Glutamatergic neuron (in vitro differentiated cells): ENCODE results near the gene CD38. TPM values are rescaled to one million over a fixed set of nuclear protein-coding genes. Genes with fewer than 3 reads are reported as not detected.

Source experiments
- DNase-seq: peaks from one replicate; pipeline ENCODE4 v3.0.0; 2022
- H3K27ac Mint-ChIP-seq: one replicate; pipeline ENCODE4 v1.8.0; 2020; ENCODE audit warnings: mild to moderate bottlenecking, mixed read lengths, inconsistent platforms; ENCODE audit not compliant: unreplicated experiment
- H3K27me3 Mint-ChIP-seq: one replicate; pipeline ENCODE4 v1.8.0; 2020; ENCODE audit warnings: mild to moderate bottlenecking, moderate library complexity, mixed read lengths, inconsistent platforms; ENCODE audit not compliant: unreplicated experiment
- H3K36me3 Mint-ChIP-seq: one replicate; pipeline ENCODE4 v1.8.0; 2020; ENCODE audit warnings: mild to moderate bottlenecking, mixed read lengths, inconsistent platforms; ENCODE audit not compliant: unreplicated experiment
- H3K4me1 Mint-ChIP-seq: one replicate; pipeline ENCODE4 v1.8.0; 2020; ENCODE audit warnings: mild to moderate bottlenecking, low read depth, mixed read lengths, inconsistent platforms; ENCODE audit not compliant: unreplicated experiment
- H3K4me3 Mint-ChIP-seq: one replicate; pipeline ENCODE4 v1.8.0; 2020; ENCODE audit warnings: mild to moderate bottlenecking, mixed read lengths, inconsistent platforms; ENCODE audit not compliant: unreplicated experiment
- H3K9me3 Mint-ChIP-seq: one replicate; pipeline ENCODE4 v1.8.0; 2020; ENCODE audit warnings: mild to moderate bottlenecking, moderate library complexity, mixed read lengths, inconsistent platforms; ENCODE audit not compliant: unreplicated experiment
- CTCF ChIP-seq: fragments of 200-600 bp; sonication (generic); IDR thresholded peaks from one replicate; pipeline ENCODE4 v1.5.0; 2021; ENCODE audit not compliant: partially characterized antibody, unreplicated experiment
- total RNA-seq: library from RNA; stranded (reverse); fragmentation: NEBNext Ultra II Directional; extraction: Animal tissue kit (Norgen Biotek cat#: 25700); gene quantifications from one replicate; pipeline ENCODE4 v1.2.1, GENCODE V29; 2021; ENCODE audit not compliant: unreplicated experiment

Gene CD38
- total RNA-seq, 1 donor from 2014 or later = 0.37 TPM

- Mint-ChIP-seq H3K36me3 (no peaks in the 10 kb centered on the region), H3K27ac (no peak overlapping the region), H3K4me3 (no peak overlapping the region), H3K9me3 (no peaks in the 10 kb centered on the region), H3K4me1 (no peaks in the 10 kb centered on the region), H3K27me3 (peaks cover 2% of the 10 kb centered on the region)
- TF ChIP-seq CTCF = no peak
- no peak for DNase-seq
Observed at GRCh38 chr4:15809058-15809457, 30.9 kb downstream of the CD38 start.

GRCh38 chr4:15809466-15809865 lies 31.3 kb downstream of the CD38 start:
- no peak overlapping the region for H3K27ac Mint-ChIP-seq

GRCh38 chr4:15811703-15812337 lies 33.7 kb downstream of the CD38 start:
- Mint-ChIP-seq H3K27ac (no peak overlapping the region), H3K27me3 (peaks cover 2% of the 10 kb centered on the region), H3K9me3 (no peaks in the 10 kb centered on the region), H3K36me3 (no peaks in the 10 kb centered on the region), H3K4me3 (no peak overlapping the region), H3K4me1 (no peaks in the 10 kb centered on the region)
- no peak for TF ChIP-seq CTCF
- DNase-seq = no peak

More at GRCh38 chr4:15809466-15809865, 31.3 kb downstream of the CD38 start:
- no peak for DNase-seq
- Mint-ChIP-seq H3K4me1 (no peaks in the 10 kb centered on the region), H3K36me3 (no peaks in the 10 kb centered on the region), H3K27me3 (peaks cover 2% of the 10 kb centered on the region), H3K9me3 (no peaks in the 10 kb centered on the region), H3K4me3 (no peak overlapping the region)
- TF ChIP-seq CTCF = no peak

GRCh38 chr4:15832523-15833451 lies 54.7 kb downstream of the CD38 start:
- Mint-ChIP-seq H3K4me1 (no peaks in the 10 kb centered on the region), H3K27me3 (no peaks in the 10 kb centered on the region), H3K4me3 (no peak overlapping the region), H3K36me3 (no peaks in the 10 kb centered on the region), H3K27ac (no peak overlapping the region), H3K9me3 (no peaks in the 10 kb centered on the region)
- DNase-seq = no peak
- TF ChIP-seq CTCF = no peak

- Mint-ChIP-seq H3K9me3 (no peaks in the 10 kb centered on the region), H3K36me3 (no peaks in the 10 kb centered on the region), H3K4me1 (no peaks in the 10 kb centered on the region), H3K4me3 (no peak overlapping the region), H3K27me3 (no peaks in the 10 kb centered on the region), H3K27ac (no peak overlapping the region)
- DNase-seq = no peak
- TF ChIP-seq CTCF = no peak
Observed at GRCh38 chr4:15833801-15834200, 55.7 kb downstream of the CD38 start.
